GM06990 (cell line): ENCODE results near the gene FAM117A.

Source experiments
- DNase-seq: peaks from one replicate; pipeline ENCODE4 v3.0.0-alpha.2; 2011; ENCODE audit not compliant: insufficient read length; ENCODE audit errors: extremely low read depth
- H3K27me3 ChIP-seq: replicated peaks from 2 replicates; pipeline ENCODE4 v1.6.0; 2011; ENCODE audit warnings: low read length; ENCODE audit not compliant: control insufficient read depth, insufficient read depth
- H3K36me3 ChIP-seq: 2 replicates; pipeline ENCODE4 v1.5.1; 2011; ENCODE audit warnings: low read length; ENCODE audit not compliant: control insufficient read depth, insufficient read depth
- H3K4me3 ChIP-seq: replicated peaks from 2 replicates; pipeline ENCODE4 v1.5.1; 2011; ENCODE audit warnings: low read depth, mild to moderate bottlenecking, control low read depth, low read length
- CTCF ChIP-seq: IDR thresholded peaks from 2 replicates; pipeline ENCODE4 v1.5.1; 2011; ENCODE audit warnings: low read length, control low read depth, mild to moderate bottlenecking, inconsistent platforms; ENCODE audit not compliant: insufficient read depth, poor library complexity, severe bottlenecking

Gene FAM117A

GRCh38 chr17:49741009-49741691 lies 22.8 kb downstream of the FAM117A start:
- Histone ChIP-seq H3K36me3 (no peaks in the 10 kb centered on the region; the same call in none of the 2 replicates), H3K27me3 (no peaks in the 10 kb centered on the region), H3K4me3 (peak overlapping the region; percentile 21)
- TF ChIP-seq CTCF = no peak
- peak; percentile 65 for DNase-seq

- DNase-seq = peak; percentile 77
- Histone ChIP-seq H3K4me3 (no peak overlapping the region), H3K27me3 (no peaks in the 10 kb centered on the region), H3K36me3 (no peaks in the 10 kb centered on the region; the same call in none of the 2 replicates)
- no peak for TF ChIP-seq CTCF
Observed at GRCh38 chr17:49739641-49740271, 24.2 kb downstream of the FAM117A start.

- Histone ChIP-seq H3K36me3 (no peaks in the 10 kb centered on the region; the same call in none of the 2 replicates), H3K27me3 (no peaks in the 10 kb centered on the region), H3K4me3 (no peak overlapping the region)
- DNase-seq = no peak
- no peak for TF ChIP-seq CTCF
Observed at GRCh38 chr17:49738456-49739163, 25.3 kb downstream of the FAM117A start.

GRCh38 chr17:49734515-49735490 lies 29.1 kb downstream of the FAM117A start:
- no peak for DNase-seq
- TF ChIP-seq CTCF = no peak
- Histone ChIP-seq H3K36me3 (peaks cover 5% of the 10 kb centered on the region), H3K4me3 (no peak overlapping the region), H3K27me3 (no peaks in the 10 kb centered on the region)

GRCh38 chr17:49731435-49731831 lies 32.5 kb downstream of the FAM117A start:
- H3K36me3 ChIP-seq = peaks cover 15% of the 10 kb centered on the region
- DNase-seq = no peak

More at GRCh38 chr17:49731435-49731831, 32.5 kb downstream of the FAM117A start:
- Histone ChIP-seq H3K27me3 (no peaks in the 10 kb centered on the region), H3K4me3 (no peak overlapping the region)
- TF ChIP-seq CTCF = no peak
